HepG2 (cell line): Measurements from ENCODE around the gene CDH1. TPM values are rescaled to one million over a fixed set of nuclear protein-coding genes. Genes with fewer than 3 reads are reported as not detected.
A peak's percentile ranks its signal among the peaks of the same experiment; 100 is the strongest.

ENCODE experiments used
- CCDC6 ChIP-seq: sonication (generic); formaldehyde crosslinking; IDR thresholded peaks from 2 replicates; pipeline ENCODE4 v1.8.1; 2022; ENCODE audit warnings: mild to moderate bottlenecking, missing genetic modification reagents, moderate library complexity
- KDM4B ChIP-seq: sonication (generic); formaldehyde crosslinking; IDR thresholded peaks from 2 replicates; pipeline ENCODE4 v1.4.0; 2020; ENCODE audit warnings: missing genetic modification reagents
- KLF12 ChIP-seq: sonication (generic); formaldehyde crosslinking; IDR thresholded peaks from 2 replicates; pipeline ENCODE4 v1.4.0; 2020; ENCODE audit warnings: missing genetic modification reagents, borderline replicate concordance
- KLF16 ChIP-seq, 2 experiments: sonication (generic) in 1 of 2; formaldehyde crosslinking in 1 of 2; IDR thresholded peaks; 2 replicates each; pipeline versions ENCODE4 v1.6.1 to v1.8.0; 2016 to 2023; ENCODE audit warnings: missing genetic modification reagents in 2 of 2, missing compliant biosample characterization in 1 of 2
- PAWR ChIP-seq: sonication (generic); formaldehyde crosslinking; IDR thresholded peaks from 2 replicates; pipeline ENCODE4 v1.4.0; 2020; ENCODE audit warnings: missing genetic modification reagents, mild to moderate bottlenecking, borderline replicate concordance
- SCMH1 ChIP-seq: sonication (generic); formaldehyde crosslinking; IDR thresholded peaks from 2 replicates; pipeline ENCODE4 v1.9.0; 2021; ENCODE audit warnings: missing genetic modification reagents, mild to moderate bottlenecking, borderline replicate concordance
- TRAFD1 ChIP-seq: sonication (generic); formaldehyde crosslinking; IDR thresholded peaks from 2 replicates; pipeline ENCODE4 v1.5.1; 2020; ENCODE audit warnings: missing genetic modification reagents, mild to moderate bottlenecking, borderline replicate concordance
- polyA plus RNA-seq, 8 experiments: library from polyadenylated mRNA; depleted of rRNA in 3 of 8; stranded (reverse) in 7 of 8; unstranded in 1 of 8; fragments of >200 nt; fragmentation: Illumina TruSeq in 4 of 8; extraction: Trizol in 4 of 8; gene quantifications; 2 replicates each; pipeline versions ENCODE4 v1.2.1 to v1.2.3, GENCODE V29; 2011 to 2016; ENCODE audit warnings: low read depth in 4 of 8, missing spikeins in 1 of 8, mixed read lengths in 1 of 8; ENCODE audit not compliant: insufficient read depth in 1 of 8
- total RNA-seq, 5 experiments: library from RNA; depleted of rRNA; stranded (reverse); fragments of >200 nt; fragmentation: Illumina TruSeq; extraction: Trizol; gene quantifications; 2 replicates each; pipeline ENCODE4 v1.2.3, GENCODE V29; 2016; ENCODE audit warnings: low read depth in 1 of 5
- TF ChIP-seq, protein P1 (sequence below): sonication (generic); formaldehyde crosslinking; IDR thresholded peaks from 2 replicates; pipeline ENCODE4 v1.5.1; 2020; ENCODE audit warnings: mild to moderate bottlenecking, missing genetic modification reagents
- TF ChIP-seq, protein P2 (sequence below): sonication (generic); formaldehyde crosslinking; IDR thresholded peaks from 2 replicates; pipeline ENCODE4 v1.5.0; 2020; ENCODE audit warnings: mild to moderate bottlenecking, missing genetic modification reagents, borderline replicate concordance
- TF ChIP-seq, protein P3 (sequence below): sonication (generic); formaldehyde crosslinking; IDR thresholded peaks from 2 replicates; pipeline ENCODE4 v1.8.0; 2022; ENCODE audit warnings: missing genetic modification reagents, mild to moderate bottlenecking, inconsistent platforms, borderline replicate concordance

The CDH1 gene
- total and polyA plus RNA-seq, 2 of the 13 experiments (the other 11 are each of a cell fraction or from before 2014, with no cell fraction given), result 0.95 to 9.8 TPM

GRCh38 chr16:68740628-68741346 lies 3.7 kb downstream of the CDH1 start (continued):
- TF ChIP-seq, protein P1, sequence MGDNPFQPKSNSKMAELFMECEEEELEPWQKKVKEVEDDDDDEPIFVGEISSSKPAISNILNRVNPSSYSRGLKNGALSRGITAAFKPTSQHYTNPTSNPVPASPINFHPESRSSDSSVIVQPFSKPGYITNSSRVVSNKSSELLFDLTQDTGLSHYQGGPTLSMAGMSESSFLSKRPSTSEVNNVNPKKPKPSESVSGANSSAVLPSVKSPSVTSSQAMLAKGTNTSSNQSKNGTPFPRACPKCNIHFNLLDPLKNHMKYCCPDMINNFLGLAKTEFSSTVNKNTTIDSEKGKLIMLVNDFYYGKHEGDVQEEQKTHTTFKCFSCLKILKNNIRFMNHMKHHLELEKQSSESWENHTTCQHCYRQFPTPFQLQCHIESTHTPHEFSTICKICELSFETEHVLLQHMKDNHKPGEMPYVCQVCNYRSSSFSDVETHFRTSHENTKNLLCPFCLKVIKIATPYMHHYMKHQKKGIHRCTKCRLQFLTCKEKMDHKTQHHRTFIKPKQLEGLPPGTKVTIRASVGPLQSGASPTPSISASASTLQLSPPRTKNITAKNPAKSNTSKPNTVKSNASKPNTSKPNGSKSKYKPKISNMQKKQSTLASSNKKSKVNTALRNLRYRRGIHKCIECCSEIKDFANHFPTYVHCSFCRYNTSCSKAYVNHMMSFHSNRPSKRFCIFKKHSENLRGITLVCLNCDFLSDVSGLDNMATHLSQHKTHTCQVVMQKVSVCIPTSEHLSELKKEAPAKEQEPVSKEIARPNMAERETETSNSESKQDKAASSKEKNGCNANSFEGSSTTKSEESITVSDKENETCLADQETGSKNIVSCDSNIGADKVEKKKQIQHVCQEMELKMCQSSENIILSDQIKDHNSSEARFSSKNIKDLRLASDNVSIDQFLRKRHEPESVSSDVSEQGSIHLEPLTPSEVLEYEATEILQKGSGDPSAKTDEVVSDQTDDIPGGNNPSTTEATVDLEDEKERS (CRISPR knock-in tag), result 0 out of 2 replicates have a peak, but pooled peaks have one; percentile 7
- TF ChIP-seq PAWR (no peak), KLF16 (CRISPR knock-in tag; IDR thresholded peaks at IDR 0.05) (0 out of 4 replicates have a peak, but pooled peaks of 1 of the 2 experiments have one; percentile 1), CCDC6 (no peak), SCMH1 (CRISPR knock-in tag) (no peak), KLF12 (CRISPR knock-in tag) (0 out of 2 replicates have a peak, but pooled peaks have one; percentile 47), KDM4B (CRISPR knock-in tag) (peak; percentile 47), TRAFD1 (peak; percentile 6; the same call in 1 of the 2 replicates)
- TF ChIP-seq, protein P2, sequence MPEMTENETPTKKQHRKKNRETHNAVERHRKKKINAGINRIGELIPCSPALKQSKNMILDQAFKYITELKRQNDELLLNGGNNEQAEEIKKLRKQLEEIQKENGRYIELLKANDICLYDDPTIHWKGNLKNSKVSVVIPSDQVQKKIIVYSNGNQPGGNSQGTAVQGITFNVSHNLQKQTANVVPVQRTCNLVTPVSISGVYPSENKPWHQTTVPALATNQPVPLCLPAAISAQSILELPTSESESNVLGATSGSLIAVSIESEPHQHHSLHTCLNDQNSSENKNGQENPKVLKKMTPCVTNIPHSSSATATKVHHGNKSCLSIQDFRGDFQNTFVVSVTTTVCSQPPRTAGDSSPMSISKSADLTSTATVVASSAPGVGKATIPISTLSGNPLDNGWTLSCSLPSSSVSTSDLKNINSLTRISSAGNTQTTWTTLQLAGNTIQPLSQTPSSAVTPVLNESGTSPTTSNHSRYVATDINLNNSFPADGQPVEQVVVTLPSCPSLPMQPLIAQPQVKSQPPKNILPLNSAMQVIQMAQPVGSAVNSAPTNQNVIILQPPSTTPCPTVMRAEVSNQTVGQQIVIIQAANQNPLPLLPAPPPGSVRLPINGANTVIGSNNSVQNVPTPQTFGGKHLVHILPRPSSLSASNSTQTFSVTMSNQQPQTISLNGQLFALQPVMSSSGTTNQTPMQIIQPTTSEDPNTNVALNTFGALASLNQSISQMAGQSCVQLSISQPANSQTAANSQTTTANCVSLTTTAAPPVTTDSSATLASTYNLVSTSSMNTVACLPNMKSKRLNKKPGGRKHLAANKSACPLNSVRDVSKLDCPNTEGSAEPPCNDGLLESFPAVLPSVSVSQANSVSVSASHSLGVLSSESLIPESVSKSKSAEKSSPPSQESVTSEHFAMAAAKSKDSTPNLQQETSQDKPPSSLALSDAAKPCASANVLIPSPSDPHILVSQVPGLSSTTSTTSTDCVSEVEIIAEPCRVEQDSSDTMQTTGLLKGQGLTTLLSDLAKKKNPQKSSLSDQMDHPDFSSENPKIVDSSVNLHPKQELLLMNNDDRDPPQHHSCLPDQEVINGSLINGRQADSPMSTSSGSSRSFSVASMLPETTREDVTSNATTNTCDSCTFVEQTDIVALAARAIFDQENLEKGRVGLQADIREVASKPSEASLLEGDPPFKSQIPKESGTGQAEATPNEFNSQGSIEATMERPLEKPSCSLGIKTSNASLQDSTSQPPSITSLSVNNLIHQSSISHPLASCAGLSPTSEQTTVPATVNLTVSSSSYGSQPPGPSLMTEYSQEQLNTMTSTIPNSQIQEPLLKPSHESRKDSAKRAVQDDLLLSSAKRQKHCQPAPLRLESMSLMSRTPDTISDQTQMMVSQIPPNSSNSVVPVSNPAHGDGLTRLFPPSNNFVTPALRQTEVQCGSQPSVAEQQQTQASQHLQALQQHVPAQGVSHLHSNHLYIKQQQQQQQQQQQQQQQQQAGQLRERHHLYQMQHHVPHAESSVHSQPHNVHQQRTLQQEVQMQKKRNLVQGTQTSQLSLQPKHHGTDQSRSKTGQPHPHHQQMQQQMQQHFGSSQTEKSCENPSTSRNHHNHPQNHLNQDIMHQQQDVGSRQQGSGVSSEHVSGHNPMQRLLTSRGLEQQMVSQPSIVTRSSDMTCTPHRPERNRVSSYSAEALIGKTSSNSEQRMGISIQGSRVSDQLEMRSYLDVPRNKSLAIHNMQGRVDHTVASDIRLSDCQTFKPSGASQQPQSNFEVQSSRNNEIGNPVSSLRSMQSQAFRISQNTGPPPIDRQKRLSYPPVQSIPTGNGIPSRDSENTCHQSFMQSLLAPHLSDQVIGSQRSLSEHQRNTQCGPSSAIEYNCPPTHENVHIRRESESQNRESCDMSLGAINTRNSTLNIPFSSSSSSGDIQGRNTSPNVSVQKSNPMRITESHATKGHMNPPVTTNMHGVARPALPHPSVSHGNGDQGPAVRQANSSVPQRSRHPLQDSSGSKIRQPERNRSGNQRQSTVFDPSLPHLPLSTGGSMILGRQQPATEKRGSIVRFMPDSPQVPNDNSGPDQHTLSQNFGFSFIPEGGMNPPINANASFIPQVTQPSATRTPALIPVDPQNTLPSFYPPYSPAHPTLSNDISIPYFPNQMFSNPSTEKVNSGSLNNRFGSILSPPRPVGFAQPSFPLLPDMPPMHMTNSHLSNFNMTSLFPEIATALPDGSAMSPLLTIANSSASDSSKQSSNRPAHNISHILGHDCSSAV (CRISPR knock-in tag), result no peak
- TF ChIP-seq, protein P3, sequence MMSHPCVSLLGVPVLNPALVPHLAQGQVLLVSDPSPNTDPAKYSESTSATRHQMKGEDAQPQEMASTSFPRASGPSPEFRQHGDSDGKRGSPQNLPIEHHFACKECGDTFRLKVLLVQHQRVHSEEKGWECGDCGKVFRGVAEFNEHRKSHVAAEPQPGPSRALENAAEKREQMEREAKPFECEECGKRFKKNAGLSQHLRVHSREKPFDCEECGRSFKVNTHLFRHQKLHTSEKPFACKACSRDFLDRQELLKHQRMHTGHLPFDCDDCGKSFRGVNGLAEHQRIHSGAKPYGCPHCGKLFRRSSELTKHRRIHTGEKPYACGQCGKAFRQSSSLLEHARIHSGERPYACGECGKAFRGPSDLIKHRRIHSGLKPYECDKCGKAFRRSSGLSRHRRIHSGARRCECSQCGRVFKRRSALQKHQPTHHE (CRISPR knock-in tag), result no peak
